Gastroesophageal sphincter (tissue), 3 donors: ENCODE data around the gene SPAG7.

ENCODE experiments used
- POLR2A ChIP-seq, 2 donors: fragments of 450-650 bp; IDR thresholded peaks; one replicate each; pipeline ENCODE4 v1.6.1; 2017; ENCODE audit warnings: antibody characterized with exemption in 2 of 2, mild to moderate bottlenecking in 2 of 2, moderate library complexity in 1 of 2
- POLR2AphosphoS5 ChIP-seq: sonication (generic); formaldehyde crosslinking; IDR thresholded peaks from one replicate; pipeline ENCODE4 v1.6.1; 2017; ENCODE audit warnings: antibody characterized with exemption
- TF ChIP-seq, protein P1 (sequence below), 4 experiments: fragments of 200-600 bp in 2 of 4; fragments of 450-650 bp in 2 of 4; sonication (generic) in 1 of 4; IDR thresholded peaks; one replicate each; pipeline ENCODE4 v1.5.1; 2017 to 2019; ENCODE audit warnings: antibody characterized with exemption in 4 of 4, mild to moderate bottlenecking in 2 of 4, moderate library complexity in 2 of 4

- TF ChIP-seq, protein P1, sequence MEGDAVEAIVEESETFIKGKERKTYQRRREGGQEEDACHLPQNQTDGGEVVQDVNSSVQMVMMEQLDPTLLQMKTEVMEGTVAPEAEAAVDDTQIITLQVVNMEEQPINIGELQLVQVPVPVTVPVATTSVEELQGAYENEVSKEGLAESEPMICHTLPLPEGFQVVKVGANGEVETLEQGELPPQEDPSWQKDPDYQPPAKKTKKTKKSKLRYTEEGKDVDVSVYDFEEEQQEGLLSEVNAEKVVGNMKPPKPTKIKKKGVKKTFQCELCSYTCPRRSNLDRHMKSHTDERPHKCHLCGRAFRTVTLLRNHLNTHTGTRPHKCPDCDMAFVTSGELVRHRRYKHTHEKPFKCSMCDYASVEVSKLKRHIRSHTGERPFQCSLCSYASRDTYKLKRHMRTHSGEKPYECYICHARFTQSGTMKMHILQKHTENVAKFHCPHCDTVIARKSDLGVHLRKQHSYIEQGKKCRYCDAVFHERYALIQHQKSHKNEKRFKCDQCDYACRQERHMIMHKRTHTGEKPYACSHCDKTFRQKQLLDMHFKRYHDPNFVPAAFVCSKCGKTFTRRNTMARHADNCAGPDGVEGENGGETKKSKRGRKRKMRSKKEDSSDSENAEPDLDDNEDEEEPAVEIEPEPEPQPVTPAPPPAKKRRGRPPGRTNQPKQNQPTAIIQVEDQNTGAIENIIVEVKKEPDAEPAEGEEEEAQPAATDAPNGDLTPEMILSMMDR (IDR thresholded peaks at IDR 0.05) = no peak
- TF ChIP-seq POLR2A (IDR thresholded peaks at IDR 0.05) (no peak), POLR2AphosphoS5 (no peak)
These were observed 21.7 kb downstream of the SPAG7 start for GRCh38 chr17:4945944-4946280.
